GM19395 (cell line): ENCODE data around the gene FSHR.

ENCODE experiments used
- ATAC-seq: cut with Tn5 transposase; IDR thresholded peaks from one replicate; pipeline ENCODE4 v1.9.1; 2021; ENCODE audit warnings: mild to moderate bottlenecking, moderate library complexity; ENCODE audit not compliant: unreplicated experiment

The FSHR gene

GRCh38 chr2:49111456-49111855 lies 42.9 kb downstream of the FSHR start:
- no peak for ATAC-seq

GRCh38 chr2:49111006-49111405 lies 43.3 kb downstream of the FSHR start:
- no peak for ATAC-seq

- ATAC-seq = no peak
Measured at GRCh38 chr2:49110571-49110970, 43.7 kb downstream of the FSHR start.

GRCh38 chr2:49108851-49109250 lies 45.5 kb downstream of the FSHR start:
- ATAC-seq = no peak

GRCh38 chr2:49108436-49108835 lies 45.9 kb downstream of the FSHR start:
- no peak for ATAC-seq

- no peak for ATAC-seq
Measured at GRCh38 chr2:49105506-49105905, 48.8 kb downstream of the FSHR start.

- ATAC-seq = no peak
Measured at GRCh38 chr2:49102146-49102545, 52.2 kb downstream of the FSHR start.

GRCh38 chr2:49080681-49081080 lies 73.6 kb downstream of the FSHR start:
- ATAC-seq = no peak

- ATAC-seq = no peak
Measured at GRCh38 chr2:49070716-49071115, 83.6 kb downstream of the FSHR start.

GRCh38 chr2:49069829-49070228 lies 84.5 kb downstream of the FSHR start:
- ATAC-seq = no peak

GRCh38 chr2:49068613-49069012 lies 85.7 kb downstream of the FSHR start:
- no peak for ATAC-seq

- no peak for ATAC-seq
Measured at GRCh38 chr2:49067971-49068370, 86.3 kb downstream of the FSHR start.

GRCh38 chr2:49053156-49053555 lies 101.2 kb downstream of the FSHR start:
- ATAC-seq = no peak

GRCh38 chr2:49050265-49050664 lies 104.0 kb downstream of the FSHR start:
- ATAC-seq = no peak

- no peak for ATAC-seq
Measured at GRCh38 chr2:49049161-49049560, 105.2 kb downstream of the FSHR start.

- ATAC-seq = no peak
Measured at GRCh38 chr2:49045083-49045482, 109.2 kb downstream of the FSHR start.

- ATAC-seq = peak; percentile 54
Measured at GRCh38 chr2:49044350-49045079, 109.8 kb downstream of the FSHR start.

GRCh38 chr2:49043405-49043982 lies 110.8 kb downstream of the FSHR start:
- no peak for ATAC-seq

- peak; percentile 43 for ATAC-seq
Measured at GRCh38 chr2:49042488-49042887, 111.8 kb downstream of the FSHR start.

- ATAC-seq = no peak
Measured at GRCh38 chr2:49041061-49041460, 113.3 kb downstream of the FSHR start.

GRCh38 chr2:49037197-49037596 lies 117.1 kb downstream of the FSHR start:
- no peak for ATAC-seq

GRCh38 chr2:49035481-49035880 lies 118.8 kb downstream of the FSHR start:
- no peak for ATAC-seq
